ENCODE data around the gene OR2J3. TPM values are rescaled to one million over a fixed set of nuclear protein-coding genes. Genes with fewer than 3 reads are reported as not detected.

The OR2J3 gene
- total RNA-seq, 4 donors from 2014 or later: not detected

Other genes starting within 250 kb of the OR2J3 start
- 10 to 100 TPM; 33.6 to 45.1 (median 36.1) TPM for gene TRIM27, start 184.1 kb upstream of the OR2J3 start, total RNA-seq
- under 1 TPM in 1 of 4 donors, not detected in 3; 0.11 TPM for gene ZNF311, start 102.7 kb upstream of the OR2J3 start, total RNA-seq
- not detected for gene OR2W1, start 62.9 kb upstream of the OR2J3 start, total RNA-seq
- not detected for gene OR2B3, start 20.7 kb upstream of the OR2J3 start, total RNA-seq
- not detected for gene OR2J1, start 8.6 kb upstream of the OR2J3 start, total RNA-seq
- not detected for gene OR2J2, start 62.8 kb downstream of the OR2J3 start, total RNA-seq
- gene OR14J1, start 193.6 kb downstream of the OR2J3 start, total RNA-seq: not detected

Data from gastrocnemius medialis (tissue), 4 donors.